Measurements from ENCODE around the gene WDR64.

- TF ChIP-seq, protein P1, sequence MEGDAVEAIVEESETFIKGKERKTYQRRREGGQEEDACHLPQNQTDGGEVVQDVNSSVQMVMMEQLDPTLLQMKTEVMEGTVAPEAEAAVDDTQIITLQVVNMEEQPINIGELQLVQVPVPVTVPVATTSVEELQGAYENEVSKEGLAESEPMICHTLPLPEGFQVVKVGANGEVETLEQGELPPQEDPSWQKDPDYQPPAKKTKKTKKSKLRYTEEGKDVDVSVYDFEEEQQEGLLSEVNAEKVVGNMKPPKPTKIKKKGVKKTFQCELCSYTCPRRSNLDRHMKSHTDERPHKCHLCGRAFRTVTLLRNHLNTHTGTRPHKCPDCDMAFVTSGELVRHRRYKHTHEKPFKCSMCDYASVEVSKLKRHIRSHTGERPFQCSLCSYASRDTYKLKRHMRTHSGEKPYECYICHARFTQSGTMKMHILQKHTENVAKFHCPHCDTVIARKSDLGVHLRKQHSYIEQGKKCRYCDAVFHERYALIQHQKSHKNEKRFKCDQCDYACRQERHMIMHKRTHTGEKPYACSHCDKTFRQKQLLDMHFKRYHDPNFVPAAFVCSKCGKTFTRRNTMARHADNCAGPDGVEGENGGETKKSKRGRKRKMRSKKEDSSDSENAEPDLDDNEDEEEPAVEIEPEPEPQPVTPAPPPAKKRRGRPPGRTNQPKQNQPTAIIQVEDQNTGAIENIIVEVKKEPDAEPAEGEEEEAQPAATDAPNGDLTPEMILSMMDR (IDR thresholded peaks at IDR 0.05) = no peak
- no peak for TF ChIP-seq POLR2A (IDR thresholded peaks at IDR 0.05)
Measured at GRCh38 chr1:241612533-241613477, 39.3 kb upstream of the WDR64 start.

Measured in testis (tissue), 2 donors.